ENCODE results near the gene MBNL1.

The MBNL1 gene

GRCh38 chr3:152480282-152480953 is 211.7 kb downstream of the MBNL1 start:
- TF ChIP-seq, protein P1, sequence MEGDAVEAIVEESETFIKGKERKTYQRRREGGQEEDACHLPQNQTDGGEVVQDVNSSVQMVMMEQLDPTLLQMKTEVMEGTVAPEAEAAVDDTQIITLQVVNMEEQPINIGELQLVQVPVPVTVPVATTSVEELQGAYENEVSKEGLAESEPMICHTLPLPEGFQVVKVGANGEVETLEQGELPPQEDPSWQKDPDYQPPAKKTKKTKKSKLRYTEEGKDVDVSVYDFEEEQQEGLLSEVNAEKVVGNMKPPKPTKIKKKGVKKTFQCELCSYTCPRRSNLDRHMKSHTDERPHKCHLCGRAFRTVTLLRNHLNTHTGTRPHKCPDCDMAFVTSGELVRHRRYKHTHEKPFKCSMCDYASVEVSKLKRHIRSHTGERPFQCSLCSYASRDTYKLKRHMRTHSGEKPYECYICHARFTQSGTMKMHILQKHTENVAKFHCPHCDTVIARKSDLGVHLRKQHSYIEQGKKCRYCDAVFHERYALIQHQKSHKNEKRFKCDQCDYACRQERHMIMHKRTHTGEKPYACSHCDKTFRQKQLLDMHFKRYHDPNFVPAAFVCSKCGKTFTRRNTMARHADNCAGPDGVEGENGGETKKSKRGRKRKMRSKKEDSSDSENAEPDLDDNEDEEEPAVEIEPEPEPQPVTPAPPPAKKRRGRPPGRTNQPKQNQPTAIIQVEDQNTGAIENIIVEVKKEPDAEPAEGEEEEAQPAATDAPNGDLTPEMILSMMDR (IDR thresholded peaks at IDR 0.05), result no peak

GRCh38 chr3:152486364-152486763 is 217.6 kb downstream of the MBNL1 start:
- TF ChIP-seq, protein P1 (IDR thresholded peaks at IDR 0.05), result no peak

DNA sequence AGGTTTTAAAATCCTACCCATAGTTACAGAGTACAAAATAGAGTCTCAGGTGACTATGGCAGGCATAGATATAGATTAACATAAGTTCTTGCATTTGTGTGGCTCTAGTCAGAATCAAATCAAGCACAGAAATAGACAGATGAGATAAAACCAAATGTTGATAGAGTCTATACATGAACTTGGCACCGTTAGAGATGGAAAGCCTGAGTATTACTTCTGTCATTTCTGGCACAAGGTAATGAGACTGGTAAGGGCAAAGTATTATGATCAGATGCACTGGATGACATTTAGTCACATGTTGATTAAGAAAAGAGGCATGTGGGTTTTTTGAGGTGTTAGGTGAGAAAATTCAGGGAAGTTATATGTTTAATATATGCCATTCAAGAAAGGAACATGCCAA is 219.7 kb downstream of the MBNL1 start:
- TF ChIP-seq, protein P1 (IDR thresholded peaks at IDR 0.05), result no peak

DNA sequence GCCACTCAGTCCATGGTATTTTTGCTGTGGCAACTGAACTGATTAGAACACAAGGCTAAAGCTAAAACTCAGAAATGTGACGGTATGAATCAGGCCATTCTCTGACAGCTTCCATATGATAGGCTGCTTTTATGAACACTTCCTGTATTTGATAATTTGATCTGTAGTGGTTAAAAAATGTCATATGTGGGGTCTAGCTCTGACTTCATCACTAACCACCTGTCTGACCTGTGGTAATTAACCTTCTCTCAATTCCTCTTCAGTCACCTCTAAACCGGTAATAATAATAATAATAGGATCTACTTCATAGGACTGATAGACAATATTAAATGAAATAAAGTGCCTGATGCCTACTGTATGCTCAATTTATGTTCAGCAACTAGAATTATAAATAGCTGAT is 223.2 kb downstream of the MBNL1 start:
- TF ChIP-seq, protein P1 (IDR thresholded peaks at IDR 0.05), result no peak

- TF ChIP-seq, protein P1 (IDR thresholded peaks at IDR 0.05), result no peak
These were observed 227.6 kb downstream of the MBNL1 start for GRCh38 chr3:152496286-152496685.

DNA sequence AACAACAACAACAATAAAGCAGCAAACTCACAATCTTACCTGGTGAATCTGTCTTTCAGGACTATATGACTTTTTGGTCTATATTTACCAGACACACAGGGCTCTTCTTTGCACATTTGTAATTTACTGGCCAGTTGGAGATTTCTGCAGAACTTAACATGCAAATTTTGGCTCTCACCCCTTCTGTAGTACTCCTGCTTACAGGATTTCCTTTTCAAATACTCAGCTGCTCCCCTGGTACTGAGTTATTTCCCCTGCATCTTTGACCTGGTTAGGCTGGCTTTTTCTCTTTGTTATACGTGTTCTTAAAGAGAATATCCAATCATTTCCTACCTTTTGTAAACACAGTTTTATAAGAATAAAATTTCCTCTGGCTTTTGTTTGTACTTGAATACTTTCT is 228.0 kb downstream of the MBNL1 start:
- TF ChIP-seq, protein P1 (IDR thresholded peaks at IDR 0.05), result no peak

DNA sequence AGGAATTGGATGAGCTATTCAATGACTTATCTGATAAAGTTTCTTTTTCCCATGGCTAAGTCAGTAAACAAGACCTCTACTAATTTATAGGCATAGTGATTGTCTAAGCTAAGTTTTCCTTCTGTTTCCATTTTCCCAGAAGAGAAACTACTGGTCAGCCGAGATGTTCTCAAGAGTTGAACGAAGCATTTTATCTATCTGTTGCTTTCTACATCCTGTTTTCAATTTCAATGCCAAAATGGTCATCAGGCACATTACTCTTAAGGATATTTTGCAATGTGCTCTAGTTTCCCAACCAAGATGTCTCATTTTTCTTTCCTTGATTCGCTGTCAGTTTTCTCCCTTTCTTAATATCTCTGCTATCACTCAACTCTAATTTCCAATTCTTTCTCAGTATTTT is 228.7 kb downstream of the MBNL1 start:
- TF ChIP-seq, protein P1 (IDR thresholded peaks at IDR 0.05), result no peak

DNA sequence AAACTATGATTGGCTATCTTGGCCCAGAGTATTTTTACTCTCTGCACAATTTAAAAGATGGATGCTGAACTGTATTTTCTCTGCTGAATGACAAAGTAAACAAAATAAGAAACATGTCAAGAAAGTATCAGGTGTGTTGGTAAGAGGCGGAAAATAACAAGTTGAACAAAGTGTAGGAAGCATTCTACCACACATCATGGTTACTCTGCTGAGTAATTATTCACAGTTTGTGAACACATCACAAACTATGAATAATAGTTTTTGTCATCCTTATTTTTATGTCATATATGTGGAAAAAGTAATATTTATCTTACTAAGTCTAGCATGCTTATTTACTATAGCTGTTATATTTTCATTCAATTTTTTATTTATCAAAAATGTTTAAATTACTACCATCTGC is 229.2 kb downstream of the MBNL1 start:
- TF ChIP-seq, protein P1 (IDR thresholded peaks at IDR 0.05), result no peak

Measured in LNCAP (cell line).